ES-I3 (cell line): ENCODE results near the gene PPP2R3A.
"Not testable (repeated sequence)": the region's sequence is repeated elsewhere in the genome, so short reads cannot be mapped to it uniquely, and the experiment has no call there.

ENCODE experiments used
- H3K36me3 ChIP-seq: 2 replicates; pipeline ENCODE4 v1.6.1; 2013; ENCODE audit warnings: mild to moderate bottlenecking, low read length, control low read depth, moderate library complexity; ENCODE audit not compliant: insufficient read depth
- H3K4me1 ChIP-seq: 2 replicates; pipeline ENCODE4 v1.6.1; 2013; ENCODE audit warnings: mild to moderate bottlenecking, control low read depth, low read length; ENCODE audit not compliant: insufficient read depth
- H3K9ac ChIP-seq: 2 replicates; pipeline ENCODE4 v1.6.1; 2013; ENCODE audit warnings: low read depth, mild to moderate bottlenecking, low read length, moderate library complexity
- H3K9me3 ChIP-seq: 2 replicates; pipeline ENCODE4 v1.6.1; 2013; ENCODE audit warnings: mild to moderate bottlenecking, low read length, moderate library complexity; ENCODE audit not compliant: control insufficient read depth, insufficient read depth

PPP2R3A gene

GRCh38 chr3:136151219-136151618 lies 185.7 kb downstream of the PPP2R3A start:
- Histone ChIP-seq H3K9ac (no peak overlapping the region), H3K36me3 (peaks cover 11% of the 10 kb centered on the region; the same call in 1 of the 2 replicates), H3K9me3 (no peaks in the 10 kb centered on the region), H3K4me1 (no peaks in the 10 kb centered on the region)

DNA sequence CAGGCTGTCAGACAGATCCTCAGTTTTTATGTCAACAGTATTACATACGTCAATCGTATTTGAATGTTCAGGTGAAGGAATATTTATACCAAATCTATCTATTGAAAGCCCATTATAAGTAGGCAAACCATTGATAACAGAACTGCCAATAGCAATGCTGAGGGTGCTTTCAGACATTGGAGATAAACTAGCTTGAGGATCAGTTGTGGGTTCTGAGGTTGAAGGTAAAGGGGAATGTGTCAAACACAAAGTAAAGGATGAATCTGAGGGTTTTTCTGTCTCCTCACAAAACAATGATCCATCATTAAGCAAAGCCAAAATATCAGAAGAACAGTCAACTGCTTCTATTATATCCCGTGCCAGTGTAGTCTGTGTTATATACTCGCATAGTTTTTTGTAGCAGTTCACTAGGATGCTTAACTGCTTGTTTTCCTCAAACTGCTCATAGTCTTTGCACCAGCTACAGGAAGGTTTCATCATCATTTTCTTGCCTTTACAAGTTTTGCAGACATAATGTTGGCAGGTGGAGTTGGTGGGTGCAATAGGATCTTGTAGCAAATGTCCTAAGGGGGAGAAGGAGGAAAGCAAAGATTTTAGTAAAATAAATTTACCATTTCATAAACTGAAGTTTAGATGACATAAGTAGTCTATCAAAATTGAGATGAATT lies 186.8 kb downstream of the PPP2R3A start:
- Histone ChIP-seq H3K4me1 (no peaks in the 10 kb centered on the region), H3K9ac (no peak overlapping the region), H3K9me3 (no peaks in the 10 kb centered on the region), H3K36me3 (peaks cover 11% of the 10 kb centered on the region; the same call in 1 of the 2 replicates)

GRCh38 chr3:136152963-136153362 lies 187.4 kb downstream of the PPP2R3A start:
- peaks cover 11% of the 10 kb centered on the region; the same call in 1 of the 2 replicates for H3K36me3 ChIP-seq

GRCh38 chr3:136161516-136161915 lies 196.0 kb downstream of the PPP2R3A start:
- H3K36me3 ChIP-seq: no peaks in the 10 kb centered on the region
- no peaks in the 10 kb centered on the region for H3K4me1 ChIP-seq
- H3K9ac ChIP-seq: no peak overlapping the region
- no peaks in the 10 kb centered on the region for H3K9me3 ChIP-seq

More at GRCh38 chr3:136152963-136153362, 187.4 kb downstream of the PPP2R3A start:
- Histone ChIP-seq H3K9me3 (no peaks in the 10 kb centered on the region), H3K4me1 (no peaks in the 10 kb centered on the region), H3K9ac (no peak overlapping the region)

- Histone ChIP-seq H3K36me3 (no peaks in the 10 kb centered on the region), H3K9me3 (no peaks in the 10 kb centered on the region), H3K4me1 (no peaks in the 10 kb centered on the region), H3K9ac (no peak overlapping the region)
These were observed 196.8 kb downstream of the PPP2R3A start for GRCh38 chr3:136162322-136162721.

- H3K9ac ChIP-seq, H3K4me1 ChIP-seq, H3K9me3 ChIP-seq, H3K36me3 ChIP-seq: not testable (repeated sequence)
These were observed 198.1 kb downstream of the PPP2R3A start for GRCh38 chr3:136163607-136164006.

DNA sequence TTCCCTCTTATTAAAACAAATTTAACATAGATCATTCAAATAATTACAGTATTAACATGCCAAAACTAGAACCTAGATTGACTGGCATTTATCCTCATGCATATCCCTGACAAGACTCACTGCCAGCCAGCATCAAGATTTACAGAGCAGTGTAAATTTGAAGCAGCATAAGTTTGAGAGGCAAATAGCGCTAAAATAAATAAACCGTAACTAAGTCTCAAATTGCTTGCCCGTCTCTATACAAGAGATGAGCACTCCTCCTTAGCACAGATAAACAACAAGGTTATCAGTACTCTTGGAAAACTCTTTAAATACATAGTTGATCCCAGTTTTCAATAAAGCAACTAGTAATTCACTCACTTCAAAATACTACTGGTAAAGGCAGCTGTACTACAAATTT lies 201.0 kb downstream of the PPP2R3A start:
- H3K9ac ChIP-seq: no peak overlapping the region
- H3K4me1 ChIP-seq: peaks cover 6% of the 10 kb centered on the region
- H3K9me3 ChIP-seq: no peaks in the 10 kb centered on the region
- H3K36me3 ChIP-seq: no peaks in the 10 kb centered on the region

- not testable (repeated sequence) for H3K36me3 ChIP-seq, H3K9me3 ChIP-seq, H3K9ac ChIP-seq, H3K4me1 ChIP-seq
These were observed 202.7 kb downstream of the PPP2R3A start for GRCh38 chr3:136168236-136168635.

DNA sequence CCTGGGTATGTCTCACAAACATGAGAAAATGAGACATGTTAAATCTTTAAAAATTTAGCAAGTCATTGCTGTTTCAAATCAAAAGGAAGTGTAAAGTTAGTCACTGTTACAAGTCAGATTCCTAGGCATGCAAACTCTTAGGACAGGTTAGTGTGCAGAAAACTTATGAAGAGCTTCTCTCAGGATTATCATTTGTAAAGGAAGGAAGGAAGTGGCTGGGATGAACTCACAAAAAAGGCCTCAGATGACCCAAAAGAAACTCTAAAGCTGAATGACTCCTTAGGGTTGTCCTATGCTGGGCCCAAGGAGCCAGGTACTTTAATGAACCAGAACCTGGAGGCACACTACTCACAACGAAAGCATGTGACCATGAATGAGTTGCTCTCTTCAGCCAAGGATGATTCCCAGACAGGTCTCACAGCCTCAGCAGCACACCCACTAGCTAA lies 205.6 kb downstream of the PPP2R3A start:
- Histone ChIP-seq H3K9me3 (no peaks in the 10 kb centered on the region), H3K9ac (no peak overlapping the region), H3K4me1 (peaks cover 8% of the 10 kb centered on the region), H3K36me3 (no peaks in the 10 kb centered on the region)

GRCh38 chr3:136173939-136174490 lies 208.5 kb downstream of the PPP2R3A start:
- Histone ChIP-seq H3K36me3 (no peaks in the 10 kb centered on the region), H3K9ac (no peak overlapping the region), H3K9me3 (no peaks in the 10 kb centered on the region), H3K4me1 (peaks cover 8% of the 10 kb centered on the region)

DNA sequence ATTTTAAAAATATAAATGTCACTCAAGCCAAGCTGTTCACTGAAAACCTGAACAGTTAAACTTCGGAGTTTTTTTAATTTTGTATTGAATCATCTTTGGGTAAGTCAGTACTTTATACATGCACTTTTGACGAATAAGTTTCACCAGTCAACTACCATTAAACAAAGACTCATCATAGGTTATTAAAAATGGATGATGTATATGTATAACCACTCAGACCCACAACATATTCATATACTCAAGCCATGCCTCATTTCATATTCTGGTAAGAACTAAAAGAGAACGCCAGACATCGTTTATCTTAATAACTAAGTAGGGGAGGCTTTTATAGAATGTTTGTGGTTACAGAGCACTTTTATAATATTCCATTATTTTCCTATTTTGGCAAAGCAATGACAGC lies 212.3 kb downstream of the PPP2R3A start:
- Histone ChIP-seq H3K4me1 (peaks cover 6% of the 10 kb centered on the region; the same call in 1 of the 2 replicates), H3K9ac (no peak overlapping the region), H3K36me3 (no peaks in the 10 kb centered on the region), H3K9me3 (no peaks in the 10 kb centered on the region)

DNA sequence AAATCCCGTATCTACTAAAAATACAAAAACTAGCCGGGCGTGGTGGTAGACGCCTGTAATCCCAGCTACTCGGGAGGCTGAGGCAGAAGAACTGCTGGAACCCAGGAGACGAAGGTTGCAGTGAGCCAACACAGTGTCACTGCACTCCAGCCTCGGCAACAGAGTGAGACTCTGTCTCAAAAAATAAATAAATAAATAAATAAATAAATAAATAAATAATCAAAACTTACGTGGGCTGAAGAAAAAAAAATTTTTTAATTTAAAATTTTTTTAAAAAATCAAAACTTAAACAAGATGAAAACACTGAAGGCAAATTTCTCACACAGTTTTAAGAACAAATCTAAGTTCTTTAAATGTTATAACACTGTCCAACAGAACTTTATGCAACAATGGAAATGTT lies 216.2 kb downstream of the PPP2R3A start:
- H3K9me3 ChIP-seq: no peaks in the 10 kb centered on the region
- no peak overlapping the region for H3K9ac ChIP-seq
- no peaks in the 10 kb centered on the region for H3K36me3 ChIP-seq
- peaks cover 8% of the 10 kb centered on the region; the same call in 1 of the 2 replicates for H3K4me1 ChIP-seq

DNA sequence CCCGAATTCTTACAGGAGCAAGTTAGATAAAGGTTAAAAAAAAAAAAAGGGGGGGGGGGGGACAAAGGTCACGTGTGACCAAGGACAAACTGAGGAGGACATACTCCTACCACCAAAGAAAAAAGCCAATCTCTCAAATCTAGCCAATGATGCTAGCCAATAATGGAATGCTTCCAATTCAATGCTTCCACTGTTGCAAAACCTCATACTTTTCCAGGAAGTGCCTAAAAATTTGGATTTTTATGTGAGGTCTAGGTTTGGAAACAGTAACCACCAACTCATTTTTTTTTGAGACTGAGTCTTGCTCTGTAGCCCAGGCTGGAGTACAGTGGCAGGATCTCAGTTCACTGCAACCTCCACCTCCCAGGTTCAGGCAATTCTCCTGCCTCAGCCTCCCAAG lies 219.2 kb downstream of the PPP2R3A start:
- Histone ChIP-seq H3K9me3 (no peaks in the 10 kb centered on the region), H3K4me1 (peaks cover 18% of the 10 kb centered on the region; the same call in 1 of the 2 replicates), H3K36me3 (no peaks in the 10 kb centered on the region), H3K9ac (no peak overlapping the region)

DNA sequence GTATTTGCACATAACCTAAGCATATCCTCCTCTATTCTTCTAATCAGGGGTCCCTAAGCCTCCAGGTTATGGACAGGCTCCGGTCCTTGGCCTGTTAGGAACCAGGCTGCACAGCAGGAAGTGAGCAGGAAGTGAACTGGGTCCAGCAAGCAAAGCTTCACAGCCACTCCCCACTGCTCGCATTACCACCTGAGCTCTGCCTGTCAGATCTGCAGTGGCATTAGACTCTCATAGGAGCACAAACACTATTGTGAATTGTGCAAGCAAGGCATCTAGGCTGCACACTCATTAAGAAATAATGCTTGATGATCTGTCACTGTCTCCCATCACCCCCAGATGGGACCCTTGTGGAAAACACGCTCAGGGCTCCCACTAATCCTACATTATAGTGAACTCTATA lies 220.8 kb downstream of the PPP2R3A start:
- Histone ChIP-seq H3K9ac (no peak overlapping the region), H3K4me1 (peaks cover 18% of the 10 kb centered on the region; the same call in 1 of the 2 replicates), H3K36me3 (no peaks in the 10 kb centered on the region), H3K9me3 (no peaks in the 10 kb centered on the region)

DNA sequence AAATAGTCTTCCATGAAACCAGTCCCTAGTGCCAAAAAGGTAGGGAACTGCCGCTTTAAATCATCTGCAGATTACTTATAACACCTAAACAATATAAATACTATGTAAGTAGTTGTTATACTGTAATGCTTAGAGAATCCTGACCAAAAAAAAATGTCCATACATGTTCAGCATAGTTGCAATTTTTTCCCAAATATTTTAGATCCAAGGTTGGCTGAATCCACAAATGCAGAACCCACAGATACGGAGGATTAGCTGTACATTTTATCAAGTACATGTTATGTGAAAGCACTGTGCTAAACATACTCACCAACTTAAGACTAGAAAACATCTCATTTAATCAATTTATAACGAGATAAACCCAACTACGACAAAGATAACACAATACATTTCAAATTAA lies 221.3 kb downstream of the PPP2R3A start:
- Histone ChIP-seq H3K36me3 (no peaks in the 10 kb centered on the region), H3K9ac (no peak overlapping the region), H3K4me1 (peaks cover 18% of the 10 kb centered on the region; the same call in 1 of the 2 replicates), H3K9me3 (no peaks in the 10 kb centered on the region)
